ENCODE data around the gene SLC7A7. TPM values are rescaled to one million over a fixed set of nuclear protein-coding genes. Genes with fewer than 3 reads are reported as not detected.

Gene SLC7A7
- total RNA-seq, 2 experiments from 2014 or later, result 0.45 TPM; not detected in 1

DNA sequence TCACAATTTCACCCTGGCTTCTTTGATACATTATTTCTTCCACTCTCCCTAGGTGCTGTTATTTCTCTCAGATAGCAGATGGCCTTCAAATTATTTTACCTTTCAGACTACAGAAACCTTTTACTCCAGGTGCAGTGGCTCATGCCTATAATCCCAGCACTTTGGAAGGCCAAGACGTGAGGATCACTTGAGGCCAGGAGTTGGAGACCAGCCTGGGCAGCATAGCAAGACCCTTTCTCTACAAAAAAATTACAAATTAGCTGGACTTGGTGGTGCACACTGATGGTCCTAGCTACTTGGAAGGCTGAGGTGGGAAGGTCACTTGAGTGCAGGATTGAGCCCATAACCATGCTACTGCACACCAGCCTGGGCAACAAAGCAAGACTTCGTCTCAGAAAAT, 23.1 kb downstream of the SLC7A7 start:
- TF ChIP-seq, protein P1, sequence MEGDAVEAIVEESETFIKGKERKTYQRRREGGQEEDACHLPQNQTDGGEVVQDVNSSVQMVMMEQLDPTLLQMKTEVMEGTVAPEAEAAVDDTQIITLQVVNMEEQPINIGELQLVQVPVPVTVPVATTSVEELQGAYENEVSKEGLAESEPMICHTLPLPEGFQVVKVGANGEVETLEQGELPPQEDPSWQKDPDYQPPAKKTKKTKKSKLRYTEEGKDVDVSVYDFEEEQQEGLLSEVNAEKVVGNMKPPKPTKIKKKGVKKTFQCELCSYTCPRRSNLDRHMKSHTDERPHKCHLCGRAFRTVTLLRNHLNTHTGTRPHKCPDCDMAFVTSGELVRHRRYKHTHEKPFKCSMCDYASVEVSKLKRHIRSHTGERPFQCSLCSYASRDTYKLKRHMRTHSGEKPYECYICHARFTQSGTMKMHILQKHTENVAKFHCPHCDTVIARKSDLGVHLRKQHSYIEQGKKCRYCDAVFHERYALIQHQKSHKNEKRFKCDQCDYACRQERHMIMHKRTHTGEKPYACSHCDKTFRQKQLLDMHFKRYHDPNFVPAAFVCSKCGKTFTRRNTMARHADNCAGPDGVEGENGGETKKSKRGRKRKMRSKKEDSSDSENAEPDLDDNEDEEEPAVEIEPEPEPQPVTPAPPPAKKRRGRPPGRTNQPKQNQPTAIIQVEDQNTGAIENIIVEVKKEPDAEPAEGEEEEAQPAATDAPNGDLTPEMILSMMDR (IDR thresholded peaks at IDR 0.05), result no peak
- Mint-ChIP-seq H3K36me3 (ENCODE audit: low read depth) (no peaks in the 10 kb centered on the region), H3K27me3 (peaks cover 13% of the 10 kb centered on the region), H3K4me3 (no peak overlapping the region), H3K9me3 (no peaks in the 10 kb centered on the region), H3K27ac (no peak overlapping the region), H3K4me1 (ENCODE audit: low read depth) (peaks cover 6% of the 10 kb centered on the region)
- ChIA-PET POLR2A (no interaction called here), CTCF (interaction anchor here (3.0 kb wide), 1 partner anchor 61 kb away, joined by 9 read pairs; no protein-coding TSS in a partner anchor)
- no peak for ATAC-seq
- intact Hi-C loops (cut with micrococcal nuclease), result no loop called here
- no peak for DNase-seq

GRCh38 chr14:22791301-22791700, 23.9 kb downstream of the SLC7A7 start:
- CTCF ChIA-PET, result interaction anchor here (3.0 kb wide), 1 partner anchor 62 kb away, joined by 9 read pairs; no protein-coding TSS in a partner anchor
- POLR2A ChIA-PET, result no interaction called here
- H3K27ac Mint-ChIP-seq, result no peak overlapping the region
- no peak overlapping the region for H3K4me3 Mint-ChIP-seq
- no peak for ATAC-seq
- no peak for DNase-seq
- peaks cover 6% of the 10 kb centered on the region for H3K4me1 Mint-ChIP-seq (ENCODE audit: low read depth)
- H3K27me3 Mint-ChIP-seq, result peaks cover 10% of the 10 kb centered on the region
- no peaks in the 10 kb centered on the region for H3K36me3 Mint-ChIP-seq (ENCODE audit: low read depth)
- intact Hi-C loops (cut with micrococcal nuclease), result no loop called here
- TF ChIP-seq, protein P1 (IDR thresholded peaks at IDR 0.05), result no peak
- no peaks in the 10 kb centered on the region for H3K9me3 Mint-ChIP-seq

DNA sequence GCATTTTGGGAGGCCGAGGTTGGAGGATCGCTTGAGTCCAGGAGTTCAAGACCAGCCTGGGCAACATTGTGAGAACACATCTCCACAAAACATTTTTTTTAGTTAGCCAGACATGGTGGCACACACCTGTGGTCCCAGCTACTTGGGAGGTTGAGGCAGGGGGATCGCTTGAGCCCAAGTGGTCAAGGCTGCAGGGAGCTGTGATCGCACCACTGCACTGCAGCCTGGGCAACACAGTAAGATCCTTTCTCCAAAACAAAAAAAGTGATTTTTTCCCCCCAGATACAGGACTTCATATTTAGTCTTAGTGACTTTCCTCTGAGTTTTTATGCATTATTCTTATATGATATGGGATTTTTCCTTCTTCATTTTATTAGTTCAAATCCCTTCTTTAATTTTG, 28.6 kb downstream of the SLC7A7 start:
- no peak for DNase-seq
- ChIA-PET POLR2A (interaction anchor here (1.0 kb wide), 1 partner anchor 13 kb away, joined by 3 read pairs; no protein-coding TSS in a partner anchor), CTCF (no interaction called here)
- Mint-ChIP-seq H3K27me3 (no peaks in the 10 kb centered on the region), H3K4me1 (ENCODE audit: low read depth) (peaks cover 6% of the 10 kb centered on the region), H3K36me3 (ENCODE audit: low read depth) (no peaks in the 10 kb centered on the region), H3K27ac (no peak overlapping the region), H3K9me3 (no peaks in the 10 kb centered on the region), H3K4me3 (no peak overlapping the region)
- ATAC-seq, result no peak
- TF ChIP-seq, protein P1 (IDR thresholded peaks at IDR 0.05), result no peak
- intact Hi-C loops (cut with micrococcal nuclease), result no loop called here

GRCh38 chr14:22781301-22781991, 33.8 kb downstream of the SLC7A7 start:
- Mint-ChIP-seq H3K27ac (no peak overlapping the region), H3K4me3 (no peak overlapping the region), H3K9me3 (no peaks in the 10 kb centered on the region), H3K36me3 (ENCODE audit: low read depth) (no peaks in the 10 kb centered on the region), H3K27me3 (no peaks in the 10 kb centered on the region), H3K4me1 (ENCODE audit: low read depth) (no peaks in the 10 kb centered on the region)
- ATAC-seq (no peak), DNase-seq (no peak)
- POLR2A ChIA-PET, result interaction anchor here (0.6 to 2.3 kb wide), 3 partner anchors 15 to 177 kb away, joined by 3 to 10 read pairs (median 3); partner anchors contain the start of gene OXA1L
- TF ChIP-seq, protein P1 (IDR thresholded peaks at IDR 0.05), result no peak
- intact Hi-C loops (cut with micrococcal nuclease), result no loop called here
- CTCF ChIA-PET, result interaction anchor here (1.1 to 1.3 kb wide), 2 partner anchors 13 to 211 kb away, joined by 3 to 5 read pairs; no protein-coding TSS in a partner anchor

DNA sequence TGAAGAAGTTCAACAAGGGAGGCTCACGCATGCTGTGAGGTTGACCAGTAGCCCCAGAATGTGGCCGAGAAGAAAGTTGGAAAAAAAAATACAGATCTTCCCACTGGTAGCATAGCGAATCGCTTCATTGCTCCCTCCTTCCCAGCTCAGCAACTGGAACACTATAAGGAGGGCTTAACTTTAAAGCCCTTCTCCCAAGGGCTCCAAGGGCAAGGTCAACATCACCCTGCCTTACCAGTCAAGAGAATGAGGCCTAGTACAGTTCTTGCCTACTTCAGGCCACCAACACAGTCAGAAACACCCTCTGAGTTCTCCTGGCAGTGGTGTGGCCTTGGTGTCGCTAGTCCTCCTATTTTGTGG, 34.3 kb downstream of the SLC7A7 start:
- TF ChIP-seq, protein P1 (IDR thresholded peaks at IDR 0.05), result no peak
- CTCF ChIA-PET, result interaction anchor here (1.1 kb wide), 1 partner anchor 13 kb away, joined by 3 read pairs; no protein-coding TSS in a partner anchor
- H3K4me3 Mint-ChIP-seq, result no peak overlapping the region

More for the DNA sequence above, 34.3 kb downstream of the SLC7A7 start:
- ATAC-seq (no peak), DNase-seq (no peak)
- Mint-ChIP-seq H3K27me3 (no peaks in the 10 kb centered on the region), H3K9me3 (no peaks in the 10 kb centered on the region), H3K27ac (no peak overlapping the region), H3K4me1 (ENCODE audit: low read depth) (no peaks in the 10 kb centered on the region), H3K36me3 (ENCODE audit: low read depth) (no peaks in the 10 kb centered on the region)
- POLR2A ChIA-PET, result interaction anchor here (0.6 to 2.3 kb wide), 3 partner anchors 14 to 177 kb away, joined by 3 to 10 read pairs (median 3); partner anchors contain the start of gene OXA1L
- intact Hi-C loops (cut with micrococcal nuclease), result no loop called here

Data from activated CD8-positive, alpha-beta T cell treated with anti-CD3 and anti-CD28 coated beads for 36 hours (primary cell).